GM18511 (cell line): Measurements from ENCODE around the gene SFT2D3.

Experiments
- ATAC-seq: cut with Tn5 transposase; IDR thresholded peaks from one replicate; pipeline ENCODE4 v1.9.1; 2021; ENCODE audit warnings: mild to moderate bottlenecking, moderate library complexity; ENCODE audit not compliant: unreplicated experiment

SFT2D3 gene

DNA sequence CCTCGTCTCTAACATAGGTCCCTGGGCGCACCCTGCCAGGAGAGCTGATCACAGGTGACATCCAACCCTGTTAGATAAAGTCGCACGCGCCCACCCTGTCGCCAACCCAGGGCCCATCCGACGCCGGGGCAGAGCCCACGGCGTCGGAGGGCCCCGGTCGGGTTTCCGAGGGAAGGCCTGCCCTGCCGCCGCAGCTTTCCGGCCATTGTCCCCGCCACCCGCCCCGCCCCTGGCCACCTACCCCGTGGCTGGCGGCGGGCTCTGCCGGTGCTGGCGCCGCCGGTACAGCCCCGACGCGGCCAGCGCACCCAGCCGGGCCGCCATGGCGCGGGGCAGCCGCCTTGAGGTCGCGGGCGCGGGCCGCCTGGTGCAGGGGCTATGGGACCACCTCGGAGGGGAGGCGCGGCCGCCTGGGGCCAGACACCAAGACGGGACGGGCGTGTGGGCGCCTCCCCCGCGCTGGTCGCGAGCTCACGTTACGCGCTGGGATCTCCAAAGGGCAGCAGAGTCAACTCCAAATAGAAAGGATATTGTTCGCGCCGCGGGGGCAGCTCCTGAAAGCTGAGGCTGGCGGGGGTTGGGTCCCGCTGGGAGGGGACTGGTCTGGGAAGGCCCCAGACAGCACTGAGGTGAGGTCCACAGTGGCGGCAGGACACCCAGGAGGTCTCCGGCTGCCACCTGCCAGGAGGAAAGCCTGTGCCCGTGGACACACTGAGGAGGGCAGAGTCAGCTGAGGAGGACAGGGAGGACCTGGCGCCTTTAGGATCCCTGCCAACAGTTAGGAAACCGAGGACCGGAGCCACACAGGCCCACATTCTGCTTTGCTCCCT lies 37.0 kb upstream of the SFT2D3 start:
- no peak for ATAC-seq

DNA sequence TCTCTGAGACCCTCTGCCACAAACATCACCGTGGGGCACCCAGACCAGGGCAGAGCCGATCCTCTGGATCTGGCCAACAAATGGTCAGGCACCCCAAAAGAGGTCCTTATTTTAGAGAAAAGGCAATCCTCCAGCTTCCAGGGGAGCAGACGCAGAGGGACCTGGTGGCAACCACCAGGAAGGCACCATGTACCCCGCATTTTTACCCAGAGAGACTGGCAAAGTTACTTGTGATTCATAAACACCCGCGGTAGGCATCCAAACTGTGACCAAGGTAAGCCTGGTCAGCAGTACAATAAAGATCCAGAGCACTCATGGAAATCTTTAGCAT lies 36.4 kb upstream of the SFT2D3 start:
- ATAC-seq, result no peak

DNA sequence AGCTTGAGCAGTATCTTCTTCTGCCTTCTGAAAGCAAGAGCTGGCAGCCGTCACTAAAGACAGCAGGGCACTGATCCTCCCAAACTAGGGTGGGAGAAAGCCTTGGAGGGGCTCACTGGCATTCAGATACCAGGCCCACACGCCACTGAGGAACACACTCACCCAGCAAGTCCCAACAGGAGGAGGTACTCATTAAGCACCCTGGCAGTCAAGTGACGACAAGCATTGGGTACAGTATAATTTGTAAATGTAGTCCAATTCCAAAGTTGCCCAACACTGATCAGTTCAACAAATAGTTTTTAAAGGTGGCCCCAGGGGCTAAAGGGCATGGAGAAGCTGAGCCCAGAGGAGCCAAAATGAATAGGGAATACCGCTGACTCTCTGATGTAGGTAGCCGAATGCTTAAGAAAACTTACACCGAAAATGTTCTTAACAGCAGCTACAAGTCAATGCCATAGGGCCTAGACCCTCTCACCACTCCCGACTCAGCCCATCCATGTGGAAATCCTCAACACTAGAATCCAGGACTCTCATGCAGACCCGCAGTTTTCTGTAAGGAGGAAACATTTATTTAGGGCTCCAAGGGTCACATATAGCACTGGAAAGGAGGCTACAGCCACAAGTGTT lies 35.9 kb upstream of the SFT2D3 start:
- ATAC-seq, result no peak

DNA sequence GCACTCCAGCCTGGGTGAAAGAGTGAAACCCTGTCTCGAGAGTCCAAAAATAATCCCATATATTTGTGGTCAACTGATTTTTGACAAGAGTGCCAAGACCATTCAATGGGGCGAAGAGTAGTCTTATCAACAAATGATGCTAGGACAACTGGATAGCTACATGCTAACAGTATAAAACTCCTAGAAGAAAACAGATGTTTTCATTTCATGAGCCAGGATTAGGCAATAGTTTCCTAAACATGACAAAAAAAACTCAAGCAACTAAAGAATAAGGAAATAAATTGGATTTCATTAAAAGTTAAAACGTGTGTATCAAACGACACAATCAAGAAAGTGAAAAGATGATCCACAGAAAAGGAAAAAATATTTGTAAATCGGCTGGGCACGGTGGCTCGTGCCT lies 32.2 kb upstream of the SFT2D3 start:
- no peak for ATAC-seq

DNA sequence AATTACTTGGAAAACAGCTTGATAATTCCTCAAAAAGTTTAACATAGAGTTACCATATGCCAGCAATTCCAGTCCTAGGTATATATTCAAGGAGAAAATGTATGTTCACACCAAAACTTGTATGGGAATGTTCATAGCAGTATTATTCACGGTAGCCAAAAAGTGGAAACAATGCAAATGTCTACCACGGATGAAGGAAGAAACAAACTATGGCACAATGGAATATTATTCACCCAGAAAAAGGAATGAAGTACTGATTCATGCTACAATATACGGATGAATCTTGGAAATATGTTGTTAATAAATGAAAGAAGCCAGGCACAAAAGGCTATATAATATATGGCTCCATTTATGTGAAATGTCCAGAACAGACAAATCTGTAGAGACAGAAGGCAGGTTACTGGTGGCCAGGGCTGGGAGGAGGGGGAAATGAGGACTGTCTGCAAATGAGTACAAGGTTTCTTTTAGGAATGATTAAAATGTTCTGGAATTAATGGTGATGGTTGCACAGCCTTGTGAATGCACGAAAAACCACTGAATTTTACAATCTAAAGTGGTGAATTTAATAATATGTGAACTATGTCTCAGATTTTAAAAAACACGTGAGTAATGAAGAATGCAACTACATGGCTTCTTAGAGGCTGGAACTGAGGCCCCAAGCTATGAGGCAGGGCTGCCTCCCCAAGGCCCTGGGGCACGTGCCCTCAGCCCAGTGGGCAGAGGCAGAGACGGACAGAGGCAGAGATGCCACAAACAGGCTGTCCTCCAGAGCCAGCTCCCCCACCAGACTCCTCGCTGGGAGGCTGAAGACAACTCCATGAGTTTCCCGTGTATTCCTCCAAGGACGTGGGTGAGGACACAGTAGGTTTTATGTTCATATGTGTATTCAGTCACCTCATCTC lies 31.0 kb upstream of the SFT2D3 start:
- no peak for ATAC-seq

DNA sequence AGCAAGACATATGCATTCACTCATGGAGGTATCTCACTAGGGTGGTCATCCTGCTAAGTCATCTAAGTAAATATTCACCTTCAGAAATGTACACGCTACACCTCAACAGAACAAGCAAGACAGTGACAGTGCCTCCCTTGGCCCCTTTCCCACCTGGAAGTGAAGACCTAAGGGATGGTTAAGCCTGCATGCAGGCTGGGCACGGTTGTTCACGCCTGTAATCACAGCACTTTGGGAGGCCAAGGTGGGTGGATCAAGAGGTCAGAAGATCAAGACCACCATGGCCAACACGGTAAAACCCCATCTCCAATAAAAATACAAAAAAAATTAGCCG lies 30.4 kb upstream of the SFT2D3 start:
- ATAC-seq, result no peak

DNA sequence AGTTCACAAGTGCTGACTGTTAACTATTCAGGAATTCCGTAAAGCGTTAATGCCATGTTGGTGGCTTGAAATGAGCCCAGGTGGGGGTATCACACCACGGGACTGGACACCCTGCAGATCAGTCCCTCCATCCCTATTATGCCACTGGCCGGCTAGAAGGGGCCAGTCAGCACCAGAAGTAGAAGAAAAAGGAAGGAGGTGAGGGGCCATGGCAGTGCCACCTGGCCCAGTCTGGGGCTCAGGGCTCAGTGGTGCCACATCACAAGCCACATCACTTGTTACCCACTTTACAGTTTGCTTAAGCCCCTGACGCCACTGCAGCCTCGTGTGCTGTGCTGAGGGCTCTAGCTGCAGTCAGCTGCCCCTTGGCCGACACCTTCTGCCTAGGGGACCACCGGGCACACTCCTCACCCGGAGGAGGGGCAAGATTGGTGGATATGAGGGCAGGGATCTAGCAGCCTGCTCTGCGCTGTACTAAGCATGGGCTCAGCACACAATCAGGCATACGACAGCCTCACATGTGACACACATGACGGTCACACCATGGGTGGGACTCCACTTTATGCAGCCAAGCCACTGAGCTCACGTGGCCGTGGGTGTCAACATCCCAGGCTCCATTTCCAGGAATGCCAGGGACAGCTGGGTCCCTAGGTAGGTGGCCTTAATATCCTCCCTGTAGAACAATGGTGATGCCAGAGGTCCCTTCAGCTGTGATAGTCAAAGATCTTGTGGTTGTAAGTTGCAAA lies 29.6 kb upstream of the SFT2D3 start:
- ATAC-seq, result no peak

DNA sequence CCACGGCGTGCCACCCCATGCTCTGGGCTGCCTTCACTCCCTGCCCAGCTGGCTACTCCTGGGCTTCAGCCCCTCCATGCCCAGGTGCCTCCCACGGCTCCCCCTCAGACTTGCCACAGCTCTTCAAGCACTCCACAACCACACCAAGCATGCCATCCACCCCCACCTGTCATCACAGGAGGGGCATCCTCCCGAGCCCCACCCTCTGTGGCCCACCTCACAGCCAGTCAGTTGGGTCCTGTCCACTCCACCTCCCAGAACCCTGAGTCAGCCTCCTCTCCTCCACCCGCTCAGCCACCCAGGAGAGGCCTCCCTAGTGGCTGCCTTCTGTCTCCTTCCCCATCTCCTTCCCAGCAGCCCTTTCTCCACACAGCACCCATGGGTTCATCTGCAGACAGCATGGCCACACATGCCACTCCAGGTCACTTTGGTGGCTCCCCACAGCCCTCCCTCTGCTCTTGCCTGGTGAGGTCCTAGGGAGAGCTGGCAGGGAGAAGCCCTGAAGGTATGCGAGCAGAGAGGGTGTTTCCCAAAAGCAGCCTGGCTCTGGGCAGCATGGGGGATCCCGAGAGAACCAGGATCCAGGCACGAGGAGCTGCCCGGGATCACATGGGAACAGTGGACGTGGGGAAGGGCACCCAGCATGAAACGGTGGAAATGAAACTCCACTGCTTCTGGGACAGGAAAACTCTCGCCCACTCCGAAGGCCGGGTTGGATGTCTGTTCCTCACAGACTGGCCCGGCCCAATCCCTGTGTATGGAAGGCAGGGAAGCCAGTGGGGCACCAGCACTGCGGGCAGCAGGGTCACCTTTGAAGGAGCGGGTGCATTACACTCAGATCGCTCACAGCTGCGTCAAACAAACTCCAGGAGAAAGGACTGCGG lies 28.7 kb upstream of the SFT2D3 start:
- no peak for ATAC-seq

DNA sequence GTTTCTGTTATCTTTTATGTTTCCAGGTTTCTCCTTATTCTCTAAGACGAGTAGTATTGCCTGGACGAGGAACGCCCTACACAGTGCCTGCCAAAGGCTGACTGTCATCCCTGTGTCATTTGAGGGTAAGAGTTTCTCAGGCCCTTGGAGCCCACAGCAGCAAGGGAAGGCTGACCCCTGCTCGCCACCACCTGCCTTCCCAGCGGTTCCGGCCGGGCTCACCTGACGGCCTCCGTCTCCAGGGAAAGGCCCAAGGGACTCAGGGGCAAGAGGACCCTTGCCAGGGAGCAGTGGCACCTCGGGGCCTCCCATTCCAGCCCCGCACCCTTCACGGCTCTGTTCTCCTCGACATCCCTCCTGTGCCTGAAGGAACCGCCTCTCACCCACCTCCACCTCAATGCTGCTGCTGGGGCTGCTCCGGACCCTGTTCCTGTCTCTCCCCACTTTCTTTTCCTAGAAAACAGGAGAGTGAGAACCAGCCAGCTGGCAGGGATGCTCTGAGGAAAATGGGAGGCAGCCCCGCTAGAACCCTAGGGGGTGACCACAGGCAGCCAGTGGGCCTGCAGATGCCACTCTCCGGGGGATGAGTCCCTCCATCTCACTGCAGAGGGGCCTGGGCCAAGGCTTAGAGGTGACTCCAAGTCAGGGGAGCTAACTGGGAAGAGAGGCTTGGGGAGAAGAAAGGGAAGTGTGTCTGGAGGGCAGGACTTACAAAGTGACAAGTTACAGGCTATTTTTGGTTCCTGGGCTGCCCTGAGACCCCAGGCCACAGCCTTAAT lies 27.8 kb upstream of the SFT2D3 start:
- no peak for ATAC-seq

DNA sequence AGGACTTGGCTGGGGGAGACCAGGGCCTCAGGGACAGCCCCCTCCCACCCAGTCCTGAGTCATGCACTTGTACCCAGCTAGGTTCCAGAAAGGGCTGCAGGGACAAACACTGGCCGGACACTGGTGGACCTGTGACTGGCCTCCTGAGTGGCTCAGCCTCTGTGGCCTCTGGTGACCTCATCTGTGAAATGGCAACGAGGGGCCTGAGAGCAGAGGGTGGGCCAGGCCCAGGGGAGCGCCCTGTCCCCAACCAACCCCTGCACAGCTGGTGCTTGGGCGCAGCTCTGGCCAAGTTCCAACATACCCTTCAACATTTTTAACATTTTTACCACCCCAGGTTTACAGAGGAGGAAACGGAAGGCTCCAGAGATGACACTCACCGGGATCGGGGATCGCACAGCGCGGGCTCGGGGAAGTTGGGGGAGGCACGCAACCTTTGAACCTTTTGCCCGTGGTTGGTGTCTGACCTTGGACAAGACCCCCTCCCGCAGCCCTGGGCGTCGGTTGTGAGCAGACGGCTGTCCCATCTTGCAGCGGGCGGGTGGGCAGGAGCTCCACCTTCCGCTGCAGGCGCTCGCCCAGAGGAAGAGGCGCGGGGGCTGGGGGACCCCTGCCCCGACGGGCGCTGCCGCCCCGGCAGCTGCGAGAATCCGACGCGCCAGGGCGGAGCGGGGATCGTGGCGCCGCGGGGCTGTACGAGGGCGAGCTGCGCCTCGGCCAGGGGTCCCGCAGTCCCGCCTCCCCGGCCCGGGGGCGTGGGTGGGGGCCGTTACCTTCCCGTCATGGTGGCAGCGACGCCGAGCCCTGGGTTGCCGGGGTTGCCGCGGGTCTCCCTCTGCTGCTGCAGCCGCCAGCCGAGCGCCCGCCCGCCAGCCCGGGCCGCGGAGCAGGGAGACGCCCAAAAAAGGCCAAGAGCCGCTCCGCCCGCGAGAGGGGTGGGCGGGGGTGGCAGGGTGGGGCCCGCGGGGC lies 26.8 kb upstream of the SFT2D3 start:
- no peak for ATAC-seq

DNA sequence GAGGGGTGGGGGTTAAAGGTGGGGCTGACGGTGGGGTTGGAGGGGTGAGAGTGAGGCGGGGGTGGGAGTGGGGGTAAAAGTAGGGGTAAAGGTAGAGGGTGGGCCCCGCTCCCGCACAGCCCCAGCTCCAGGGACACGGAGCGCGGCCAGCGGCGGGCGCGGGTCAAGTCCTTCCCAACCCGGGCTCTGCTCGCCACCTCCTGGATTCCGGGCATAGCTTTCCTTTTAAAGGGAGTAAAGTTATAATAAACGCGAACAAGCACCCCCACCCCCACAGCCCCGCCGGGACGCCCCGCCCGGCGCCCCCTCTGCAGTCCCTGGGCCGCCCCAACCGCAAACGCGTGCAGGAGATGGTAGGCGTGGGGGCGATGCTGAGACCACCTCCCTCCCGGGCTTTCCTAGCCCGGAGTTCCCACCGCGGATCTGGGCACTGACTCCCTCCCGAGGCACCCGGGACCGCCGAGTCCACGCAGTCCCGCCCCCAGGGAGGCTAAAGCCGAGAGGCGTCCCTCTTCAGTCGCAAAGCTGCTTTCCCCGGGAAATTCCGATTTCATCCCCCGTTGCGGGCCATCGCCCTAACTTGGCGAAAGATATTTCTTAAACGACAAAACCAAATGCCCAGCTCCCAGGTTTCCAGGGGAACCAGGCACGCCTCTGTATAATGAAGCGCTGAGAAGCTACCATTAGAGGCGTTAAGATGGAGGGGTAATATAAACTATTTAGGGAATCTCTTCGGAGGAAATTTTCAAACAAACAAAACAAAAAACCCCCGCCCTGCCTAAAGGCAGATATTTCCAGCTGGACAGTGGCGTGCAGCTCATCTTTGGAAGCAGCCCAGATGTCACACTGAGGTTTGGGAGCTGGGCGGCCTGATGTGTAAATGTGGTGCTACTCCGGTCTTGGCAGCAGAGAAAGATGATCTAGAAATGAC lies 25.7 kb upstream of the SFT2D3 start, which contains the start of gene LIMS2:
Gene LIMS2 (minus strand): TSS at position 200 of the 931 bp plus-strand sequence. CDS start 506 bp downstream, outside the sequence.
- ATAC-seq, result no peak

DNA sequence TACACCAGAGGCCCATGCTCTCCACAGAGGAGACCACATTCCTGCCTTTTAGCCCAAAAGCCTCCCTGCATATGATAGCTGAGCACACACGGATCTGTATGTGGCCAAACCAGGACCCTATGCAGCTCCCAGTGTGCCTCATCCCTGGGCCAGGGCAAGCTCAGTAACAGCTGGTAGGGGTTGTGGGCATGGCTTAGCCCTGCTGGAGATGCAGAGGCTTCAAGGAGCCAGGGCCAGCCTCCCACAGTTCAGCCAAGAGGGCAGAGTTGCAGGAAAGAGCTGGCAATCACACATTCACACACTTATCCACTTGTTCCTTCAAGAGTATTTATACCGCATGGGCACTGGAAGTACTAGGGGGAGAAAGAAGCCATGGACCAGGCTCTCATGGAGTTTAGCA lies 24.4 kb upstream of the SFT2D3 start:
- ATAC-seq, result no peak

DNA sequence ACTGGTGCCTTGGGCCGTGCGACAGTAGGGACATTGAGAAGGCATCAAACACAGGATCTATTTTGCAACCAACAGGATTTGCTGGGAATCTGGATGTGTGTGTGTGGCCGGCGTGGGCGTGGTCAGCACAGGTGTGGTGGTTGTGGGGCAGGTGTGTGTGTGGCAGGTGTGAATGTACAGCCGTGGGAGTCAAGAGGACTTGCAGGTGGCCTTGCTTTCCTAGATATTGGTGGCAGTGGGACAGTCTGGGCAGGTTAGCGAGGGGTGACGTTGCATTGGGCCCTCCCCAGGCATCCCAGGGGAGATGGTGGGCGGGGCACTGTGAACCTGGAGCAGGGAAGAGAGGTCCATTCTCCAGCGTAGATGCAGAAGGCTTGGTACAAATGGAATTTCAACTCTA lies 22.8 kb upstream of the SFT2D3 start:
- no peak for ATAC-seq

DNA sequence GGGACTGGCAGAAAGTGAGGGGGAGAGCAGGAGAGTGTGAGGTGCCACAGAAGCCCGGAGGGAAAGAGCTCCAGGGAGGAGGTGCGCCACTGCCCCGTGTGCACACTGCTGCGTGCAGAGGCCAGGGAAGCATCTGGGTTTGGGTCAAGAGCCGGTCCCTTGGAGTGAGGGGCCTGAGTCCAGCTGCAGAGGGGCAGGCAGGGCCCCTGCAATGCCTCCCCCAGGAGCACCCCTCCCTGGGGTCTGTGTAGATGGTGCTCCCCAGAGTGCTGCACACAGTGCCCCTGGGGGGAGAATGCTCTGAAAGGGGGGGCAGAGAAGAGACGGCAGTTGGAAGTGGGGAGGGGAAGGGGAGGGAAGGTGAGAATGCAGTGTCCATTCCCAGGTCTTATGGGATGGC lies 22.3 kb upstream of the SFT2D3 start:
- ATAC-seq, result no peak

DNA sequence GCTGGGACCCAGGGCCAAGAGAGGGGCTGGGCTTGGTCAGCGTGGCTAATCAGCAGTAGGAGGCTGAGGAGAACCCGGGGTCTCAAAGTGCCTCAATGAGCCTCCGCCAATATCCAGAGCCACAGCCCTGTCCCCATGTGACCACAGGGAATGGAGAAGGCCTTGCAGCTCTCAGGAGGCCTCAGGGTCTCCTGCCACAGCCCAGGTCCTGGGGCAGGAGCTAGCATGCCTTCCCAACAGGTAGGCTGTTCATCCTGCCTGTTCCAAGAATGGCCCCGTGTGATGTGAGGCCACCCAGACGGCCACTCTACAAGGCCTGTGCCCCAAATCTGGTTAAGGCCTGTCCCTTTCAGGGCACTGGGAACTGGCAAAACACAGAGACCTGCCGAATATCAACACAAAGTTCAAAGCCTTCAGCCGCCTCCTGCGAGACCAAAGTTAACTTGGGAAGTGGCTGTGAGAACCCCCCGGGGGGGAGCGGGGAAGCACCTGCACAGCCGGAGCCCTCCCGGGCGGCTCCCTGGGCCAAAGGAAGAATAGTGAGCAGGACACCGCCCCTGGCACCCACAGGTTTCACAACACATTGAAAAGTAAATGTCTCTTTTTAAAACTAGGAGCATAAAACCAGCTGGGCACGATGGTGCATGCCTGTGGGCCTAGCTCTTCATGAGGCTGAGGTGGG lies 21.5 kb upstream of the SFT2D3 start:
- ATAC-seq, result no peak

DNA sequence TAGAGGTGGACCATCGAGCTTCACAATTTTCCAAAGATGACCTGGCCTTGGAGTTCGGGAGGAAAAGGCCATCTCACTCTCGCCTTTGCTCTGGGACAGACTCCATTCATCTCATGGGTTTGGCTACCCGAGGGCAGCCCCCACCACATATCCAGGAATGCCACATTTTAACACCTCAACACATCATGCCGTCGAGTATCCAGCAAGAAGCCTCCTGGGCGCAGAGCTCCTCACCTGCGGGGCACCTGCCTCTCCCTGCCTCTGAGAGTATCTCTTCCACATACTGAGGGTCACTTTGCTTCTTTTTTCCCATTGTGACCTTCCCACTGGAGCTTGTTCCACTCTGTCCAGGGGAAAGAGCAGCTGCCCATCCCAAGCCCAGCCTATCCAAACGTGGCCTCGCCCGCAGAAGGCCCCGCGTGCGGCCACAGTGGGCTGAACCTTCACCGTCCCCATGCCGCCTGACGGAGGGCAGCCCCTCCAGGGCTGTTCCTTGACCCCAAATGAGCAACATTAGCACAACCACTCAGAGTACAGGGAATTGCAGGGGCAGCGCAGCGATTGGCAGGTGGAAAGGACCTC lies 20.5 kb upstream of the SFT2D3 start:
- ATAC-seq, result no peak
